GM12874 (cell line): ENCODE data around the gene LTB4R2.

Experiments used
- CTCF ChIP-seq: IDR thresholded peaks from 2 replicates; pipeline ENCODE4 v1.5.1; 2011; ENCODE audit warnings: low read depth, mild to moderate bottlenecking, control low read depth, low read length, moderate library complexity; ENCODE audit not compliant: insufficient read depth

Gene LTB4R2

GRCh38 chr14:24353559-24354481 lies 43.9 kb downstream of the LTB4R2 start:
- TF ChIP-seq CTCF = no peak

GRCh38 chr14:24355009-24355408 lies 45.1 kb downstream of the LTB4R2 start:
- no peak for TF ChIP-seq CTCF

- TF ChIP-seq CTCF = no peak
Observed at GRCh38 chr14:24356208-24356607, 46.3 kb downstream of the LTB4R2 start.

GRCh38 chr14:24360281-24360680 lies 50.3 kb downstream of the LTB4R2 start:
- TF ChIP-seq CTCF = no peak

GRCh38 chr14:24361326-24361725 lies 51.4 kb downstream of the LTB4R2 start:
- no peak for TF ChIP-seq CTCF
